Keratinocyte (primary cell): ENCODE measurements around the gene PIWIL4.

Experiments used
- EZH2 ChIP-seq: IDR thresholded peaks from one replicate; pipeline ENCODE4 v1.6.1; 2012; ENCODE audit warnings: inconsistent platforms, mild to moderate bottlenecking, low read length, moderate library complexity
- TF ChIP-seq, protein P1 (sequence below), 3 experiments: IDR thresholded peaks in 1 of 3; conservative IDR thresholded peaks in 1 of 3; optimal IDR thresholded peaks in 1 of 3; 2 replicates in 2 of 3; 3 replicates in 1 of 3; pipeline versions ENCODE3 to v1.5.1; 2011; ENCODE audit warnings: low read length in 3 of 3, mild to moderate bottlenecking in 3 of 3, moderate library complexity in 2 of 3, control low read depth in 1 of 3, inconsistent platforms in 1 of 3; ENCODE audit not compliant: insufficient read depth in 2 of 3; ENCODE audit errors: extremely low read depth in 1 of 3

DNA sequence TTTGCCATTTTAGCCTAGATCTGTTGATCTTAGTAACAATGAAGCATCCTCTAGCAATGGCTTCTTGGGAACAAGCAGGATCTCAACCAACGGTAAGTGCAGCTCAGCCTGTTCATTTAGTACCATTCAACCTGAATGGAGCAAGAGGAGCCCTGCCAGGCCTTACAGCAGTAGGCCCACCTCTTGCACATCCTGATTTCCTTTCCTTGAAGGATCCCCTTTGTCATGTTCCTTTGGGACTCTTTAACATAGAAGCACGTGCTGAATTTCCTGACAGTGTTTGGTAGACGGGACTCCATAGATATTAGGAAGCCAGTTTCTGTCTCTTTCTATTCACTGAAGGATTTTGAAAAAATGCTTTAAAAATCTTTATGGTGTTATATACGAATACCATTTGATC lies 1.5 kb downstream of the PIWIL4 start:
- TF ChIP-seq, protein P1, sequence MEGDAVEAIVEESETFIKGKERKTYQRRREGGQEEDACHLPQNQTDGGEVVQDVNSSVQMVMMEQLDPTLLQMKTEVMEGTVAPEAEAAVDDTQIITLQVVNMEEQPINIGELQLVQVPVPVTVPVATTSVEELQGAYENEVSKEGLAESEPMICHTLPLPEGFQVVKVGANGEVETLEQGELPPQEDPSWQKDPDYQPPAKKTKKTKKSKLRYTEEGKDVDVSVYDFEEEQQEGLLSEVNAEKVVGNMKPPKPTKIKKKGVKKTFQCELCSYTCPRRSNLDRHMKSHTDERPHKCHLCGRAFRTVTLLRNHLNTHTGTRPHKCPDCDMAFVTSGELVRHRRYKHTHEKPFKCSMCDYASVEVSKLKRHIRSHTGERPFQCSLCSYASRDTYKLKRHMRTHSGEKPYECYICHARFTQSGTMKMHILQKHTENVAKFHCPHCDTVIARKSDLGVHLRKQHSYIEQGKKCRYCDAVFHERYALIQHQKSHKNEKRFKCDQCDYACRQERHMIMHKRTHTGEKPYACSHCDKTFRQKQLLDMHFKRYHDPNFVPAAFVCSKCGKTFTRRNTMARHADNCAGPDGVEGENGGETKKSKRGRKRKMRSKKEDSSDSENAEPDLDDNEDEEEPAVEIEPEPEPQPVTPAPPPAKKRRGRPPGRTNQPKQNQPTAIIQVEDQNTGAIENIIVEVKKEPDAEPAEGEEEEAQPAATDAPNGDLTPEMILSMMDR (optimal IDR thresholded peaks at IDR 0.05 in 1 of 3, IDR thresholded peaks at IDR 0.05 in 1 of 3, conservative IDR thresholded peaks at IDR 0.05 in 1 of 3; ENCODE audit: extremely low read depth in 1 of 3, insufficient read depth in 2 of 3, low read length in 3 of 3), result no peak
- no peak for TF ChIP-seq EZH2
